GM12878 (cell line): ENCODE data around the gene MYT1. TPM values are rescaled to one million over a fixed set of nuclear protein-coding genes. Genes with fewer than 3 reads are reported as not detected.
"Not testable (repeated sequence)": the region's sequence is repeated elsewhere in the genome, so short reads cannot be mapped to it uniquely, and the experiment has no call there.

Experiments
- ATAC-seq: fragments of 200-7000 bp; cut with Tn5 transposase; 3 replicates; pipeline ENCODE4 v1.9.1; 2020; ENCODE audit warnings: mild to moderate bottlenecking, moderate library complexity
- BruUV-seq: library from RNA; stranded (reverse); fragments of 400-500 nt; replicated peaks from 2 replicates; lab custom pipeline; 2021; lab: Mats Ljungman, UMichigan
- CTCF ChIA-PET: fragments of 300-600 bp; sonication (Branson Sonifier 250); formaldehyde crosslinking; extraction: SDS; loops from one replicate; lab custom pipeline; 2021; ENCODE audit warnings: inconsistent platforms; lab: Yijun Ruan, JAX
- POLR2A ChIA-PET: fragments of 350-600 bp; formaldehyde crosslinking; extraction: SDS; loops from one replicate; lab custom pipeline; 2021; ENCODE audit warnings: inconsistent platforms; lab: Charles Lee
- RAD21 ChIA-PET: fragments of 300-600 bp; sonication (Branson Sonifier 250); formaldehyde crosslinking; loops from one replicate; lab custom pipeline; 2023; ENCODE audit warnings: antibody characterized with exemption; ENCODE audit not compliant: unreplicated experiment; lab: Charles Lee
- SMC1A ChIA-PET: fragments of 300-600 bp; sonication (Branson Sonifier 250); formaldehyde crosslinking; loops from one replicate; lab custom pipeline; 2023; ENCODE audit not compliant: unreplicated experiment, uncharacterized antibody; lab: Charles Lee
- DNase-seq: peaks from one replicate; pipeline ENCODE4 v3.0.0-alpha.2; 2011; ENCODE audit warnings: low read depth, low spot score
- FAIRE-seq: peaks from 3 replicates; lab custom pipeline; 2011; peaks lifted over from hg19 to GRCh38; lab: Jason Lieb, UNC
- H2AFZ ChIP-seq: 2 replicates; pipeline ENCODE4 v1.6.0; 2011; ENCODE audit warnings: low read depth, low read length, control low read depth; ENCODE audit not compliant: control insufficient read depth
- H3K27ac ChIP-seq: 2 replicates; pipeline ENCODE4 v1.5.1; 2011; ENCODE audit warnings: control low read depth; ENCODE audit not compliant: control insufficient read depth, insufficient read depth
- H3K27me3 ChIP-seq, 2 experiments: replicated peaks in 1 of 2; 2 replicates each; pipeline versions ENCODE4 v1.6.0 to v1.6.1; 2011; ENCODE audit warnings: low read length in 1 of 2; ENCODE audit not compliant: control insufficient read depth in 2 of 2, insufficient read depth in 2 of 2
- H3K36me3 ChIP-seq, 2 experiments: 2 replicates each; pipeline ENCODE4 v1.5.1; 2011; ENCODE audit warnings: low read length in 1 of 2; ENCODE audit not compliant: control insufficient read depth in 2 of 2, insufficient read depth in 2 of 2
- H3K4me1 ChIP-seq: 2 replicates; pipeline ENCODE4 v1.6.1; 2011; ENCODE audit warnings: mild to moderate bottlenecking, low read length, moderate library complexity, mixed read lengths; ENCODE audit not compliant: control insufficient read depth, insufficient read depth
- H3K4me2 ChIP-seq: 2 replicates; pipeline ENCODE4 v1.6.0; 2011; ENCODE audit warnings: control low read depth; ENCODE audit not compliant: control insufficient read depth, insufficient read depth
- H3K4me3 ChIP-seq: fragments of 200-600 bp; sonication (generic); 2 replicates; pipeline ENCODE4 v1.5.1; 2016
- H3K79me2 ChIP-seq: 2 replicates; pipeline ENCODE4 v1.6.0; 2011; ENCODE audit warnings: low read length; ENCODE audit not compliant: control insufficient read depth, insufficient read depth
- H3K9ac ChIP-seq: 2 replicates; pipeline ENCODE4 v1.8.0; 2011; ENCODE audit warnings: low read length, control low read depth, mixed read lengths; ENCODE audit not compliant: control insufficient read depth, insufficient read depth
- H3K9me3 ChIP-seq: replicated peaks from 3 replicates; pipeline ENCODE4 v1.5.1; 2011; ENCODE audit warnings: mild to moderate bottlenecking, low read length; ENCODE audit not compliant: control insufficient read depth, insufficient read depth
- H4K20me1 ChIP-seq: 2 replicates; pipeline ENCODE4 v1.6.0; 2011; ENCODE audit not compliant: control insufficient read depth, insufficient read depth
- BCL3 ChIP-seq: IDR thresholded peaks from 2 replicates; pipeline ENCODE4 v1.6.1; 2011; ENCODE audit warnings: borderline replicate concordance, low read depth, mild to moderate bottlenecking, moderate library complexity, low read length; ENCODE audit not compliant: insufficient read depth, poor library complexity, severe bottlenecking
- BCLAF1 ChIP-seq: fragments of 450-650 bp; IDR thresholded peaks from 2 replicates; pipeline ENCODE4 v1.6.1; 2017; ENCODE audit warnings: antibody characterized with exemption, mild to moderate bottlenecking, moderate library complexity
- E4F1 ChIP-seq: fragments of 450-650 bp; IDR thresholded peaks from 2 replicates; pipeline ENCODE4 v1.6.1; 2018; ENCODE audit warnings: borderline replicate concordance, mild to moderate bottlenecking; ENCODE audit not compliant: partially characterized antibody
- JUNB ChIP-seq: IDR thresholded peaks from 2 replicates; pipeline ENCODE4 v1.6.1; 2016; ENCODE audit warnings: antibody characterized with exemption, mild to moderate bottlenecking
- MEF2A ChIP-seq: IDR thresholded peaks from 2 replicates; pipeline ENCODE4 v1.6.1; 2011; ENCODE audit warnings: low read depth, mild to moderate bottlenecking, low read length, moderate library complexity; ENCODE audit not compliant: insufficient read depth
- PKNOX1 ChIP-seq: fragments of 450-650 bp; IDR thresholded peaks from 2 replicates; pipeline ENCODE4 v1.6.1; 2016; ENCODE audit warnings: mild to moderate bottlenecking
- WGBS: methylation state at CpG from one replicate; pipeline ENCODE4 v1.1.6; 2016; ENCODE audit warnings: low lambda C conversion rate; ENCODE audit not compliant: insufficient replicate concordance, insufficient coverage; ENCODE audit errors: missing lambda C conversion rate; 5-methylcytosine and 5-hydroxymethylcytosine counted together
- in situ Hi-C: fragments of 300-500 bp; cut with MboI; formaldehyde crosslinking; loops from 9 replicates; pipeline ENCODE4 v1.14.3; 2018; ENCODE audit warnings: mixed read lengths
- intact Hi-C: fragments of 100-400 bp; cut with micrococcal nuclease; formaldehyde crosslinking; loops from one replicate; pipeline ENCODE4 v1.14.2; 2022; ENCODE audit not compliant: unreplicated experiment
- polyA plus RNA-seq, 11 experiments: library from polyadenylated mRNA; depleted of rRNA in 4 of 11; unstranded in 6 of 11; stranded (reverse) in 5 of 11; fragments of >200 nt; fragmentation: Nextera tagmentation in 4 of 11; fragmentation: Illumina TruSeq in 1 of 11; extraction: Ambion mirVana in 4 of 11; extraction: Trizol in 1 of 11; gene quantifications; 1 replicate in 1 of 11; 2 replicates in 10 of 11; pipeline versions ENCODE4 v1.2.1 to v1.2.3, GENCODE V29; 2011 to 2016; ENCODE audit warnings: inconsistent platforms in 2 of 11, missing spikeins in 2 of 11, low read depth in 1 of 11
- total RNA-seq, 4 experiments: library from RNA; depleted of rRNA in 3 of 4; stranded (reverse); fragments of >200 nt in 3 of 4; fragmentation: Illumina TruSeq in 1 of 4; extraction: Trizol in 1 of 4; gene quantifications; 2 replicates each; pipeline versions ENCODE4 v1.2.1 to v1.2.3, GENCODE V29; 2013 to 2021

MYT1 gene
- total and polyA plus RNA-seq, 10 of the 15 experiments (the other 5 are each of a cell fraction or from before 2014, with no cell fraction given): 0.01 to 0.10 TPM; not detected in 8

- POLR2A ChIA-PET, H3K4me3 ChIP-seq: not testable (repeated sequence)
Observed at GRCh38 chr20:64134744-64135143, 29.5 kb upstream of the MYT1 start.

GRCh38 chr20:64136004-64136710, 28.1 kb upstream of the MYT1 start:
- H3K79me2 ChIP-seq: no peaks in the 10 kb centered on the region
- no peak for TF ChIP-seq MEF2A
- no peak for TF ChIP-seq BCLAF1
- TF ChIP-seq E4F1: no peak
- no peak for TF ChIP-seq PKNOX1
- peaks cover 1 to 4% of the 10 kb centered on the region in 2 experiments for H3K27me3 ChIP-seq
- ChIA-PET CTCF (no interaction called here), POLR2A (no interaction called here), SMC1A (no interaction called here), RAD21 (no interaction called here)
- H3K4me1 ChIP-seq: no peaks in the 10 kb centered on the region
- no peak overlapping the region for H3K9ac ChIP-seq
- no peak overlapping the region for H3K27ac ChIP-seq
- no peak overlapping the region for H2AFZ ChIP-seq
- in situ Hi-C loops (no loop called here), intact Hi-C loops (no loop called here)
- 73% methylated on average over 29 of the region's 32 CpGs for WGBS
- no peak for DNase-seq
- H3K4me3 ChIP-seq: no peak overlapping the region
- no peak for FAIRE-seq
- H4K20me1 ChIP-seq: no peaks in the 10 kb centered on the region
- no peak overlapping the region for H3K4me2 ChIP-seq
- no peak for ATAC-seq
- no peaks in the 10 kb centered on the region for H3K36me3 ChIP-seq
- no peaks in the 10 kb centered on the region for H3K9me3 ChIP-seq
- BruUV-seq: no TSS peak

More at GRCh38 chr20:64134744-64135143, 29.5 kb upstream of the MYT1 start:
- H3K27ac ChIP-seq, intact Hi-C loops, ATAC-seq, H3K9ac ChIP-seq, RAD21 ChIA-PET, H3K9me3 ChIP-seq, in situ Hi-C loops, H3K79me2 ChIP-seq, H4K20me1 ChIP-seq, H3K4me1 ChIP-seq, BruUV-seq, SMC1A ChIA-PET, H3K27me3 ChIP-seq, H3K36me3 ChIP-seq, CTCF ChIA-PET: not testable (repeated sequence)
- 86% methylated on average over 19 of the region's 20 CpGs for WGBS
- TF ChIP-seq BCL3 (peak; percentile 44), JUNB (peak; percentile 17; the same call in 1 of the 2 replicates)
- TF ChIP-seq, all 136 proteins: peak for 2; not testable (repeated sequence) for 134
- not testable (repeated sequence) for H3K4me2 ChIP-seq, DNase-seq, H2AFZ ChIP-seq, FAIRE-seq
